ENCODE measurements around the gene LASP1NB.
"Not testable (repeated sequence)": the region's sequence is repeated elsewhere in the genome, so short reads cannot be mapped to it uniquely, and the experiment has no call there.

LASP1NB gene

GRCh38 chr17:38967290-38967738, 41.9 kb downstream of the LASP1NB start, which contains the start of gene FBXO47:
TSS of gene FBXO47 (minus strand) at chr17:38967403. CDS start at chr17:38963025, 4,378 bp downstream.
- peak; percentile 94 to 95 for ATAC-seq

- ATAC-seq = no peak
Measured at GRCh38 chr17:38969281-38969680, 43.9 kb downstream of the LASP1NB start.

- ATAC-seq = no peak
Measured at GRCh38 chr17:38970128-38970527, 44.7 kb downstream of the LASP1NB start.

GRCh38 chr17:38970804-38971203, 45.4 kb downstream of the LASP1NB start:
- no peak for ATAC-seq

- not testable (repeated sequence) for ATAC-seq
Measured at GRCh38 chr17:38976187-38976551, 50.8 kb downstream of the LASP1NB start.

- ATAC-seq = no peak
Measured at GRCh38 chr17:38978180-38978579, 52.8 kb downstream of the LASP1NB start.
